SH-SY5Y (cell line): ENCODE results near the gene LTB.

Source experiments
- GATA2 ChIP-seq: IDR thresholded peaks from 2 replicates; pipeline ENCODE4 v1.6.1; 2011; ENCODE audit warnings: mild to moderate bottlenecking, low read depth, low read length
- GATA3 ChIP-seq: IDR thresholded peaks from 2 replicates; pipeline ENCODE4 v1.6.1; 2011; ENCODE audit warnings: low read depth, mild to moderate bottlenecking, low read length, moderate library complexity

GRCh38 chr6:31579546-31580437 lies 2.4 kb downstream of the LTB start:
- TF ChIP-seq GATA2: no peak
- no peak for TF ChIP-seq GATA3
